Upper lobe of left lung (tissue), 6 donors: Measurements from ENCODE around the gene ARPC1B. TPM values are rescaled to one million over a fixed set of nuclear protein-coding genes. Genes with fewer than 3 reads are reported as not detected.
A peak's percentile ranks its signal among the peaks of the same experiment; 100 is the strongest.
"Not testable (repeated sequence)": the region's sequence is repeated elsewhere in the genome, so short reads cannot be mapped to it uniquely, and the experiment has no call there.

Experiments used
- ATAC-seq, 2 donors: fragments of 200-7000 bp; cut with Tn5 transposase; one replicate each; pipeline ENCODE4 v1.9.1; 2022; ENCODE audit warnings: mild to moderate bottlenecking in 2 of 2, moderate library complexity in 2 of 2; ENCODE audit not compliant: low FRiP score in 2 of 2
- DNase-seq, 2 donors: peaks; one replicate each; pipeline ENCODE4 v3.0.0-alpha.2; 2019 to 2020
- H3K27ac ChIP-seq, 4 donors: fragments of 200-600 bp; sonication (generic); one replicate each; pipeline ENCODE4 v1.5.1; 2016 to 2019
- H3K27me3 ChIP-seq, 4 donors: fragments of 200-600 bp; sonication (generic); one replicate each; pipeline ENCODE4 v1.5.1; 2017 to 2019
- H3K36me3 ChIP-seq, 4 donors: fragments of 200-600 bp; sonication (generic); one replicate each; pipeline ENCODE4 v1.5.1; 2016 to 2019
- H3K4me1 ChIP-seq, 4 donors: fragments of 200-600 bp; sonication (generic); one replicate each; pipeline ENCODE4 v1.5.1; 2018 to 2019
- H3K4me3 ChIP-seq, 4 donors: fragments of 200-600 bp; sonication (generic); one replicate each; pipeline ENCODE4 v1.5.1; 2017 to 2019; ENCODE audit warnings: mild to moderate bottlenecking in 2 of 4, moderate library complexity in 1 of 4
- H3K9me3 ChIP-seq, 4 donors: fragments of 200-600 bp; sonication (generic); one replicate each; pipeline ENCODE4 v1.5.1; 2018 to 2019
- CTCF ChIP-seq, 6 experiments: fragments of 450-650 bp in 4 of 6; fragments of 200-600 bp in 2 of 6; sonication (generic) in 2 of 6; IDR thresholded peaks; one replicate each; pipeline ENCODE4 v1.5.1; 2016 to 2019; ENCODE audit warnings: antibody characterized with exemption in 6 of 6
- EP300 ChIP-seq, 4 donors: sonication (generic); formaldehyde crosslinking; IDR thresholded peaks; one replicate each; pipeline ENCODE4 v1.5.1; 2017; ENCODE audit warnings: antibody characterized with exemption in 4 of 4, control low read depth in 2 of 4
- POLR2A ChIP-seq, 4 donors: fragments of 450-650 bp; IDR thresholded peaks; one replicate each; pipeline ENCODE4 v1.5.1; 2016 to 2017; ENCODE audit warnings: antibody characterized with exemption in 4 of 4, mild to moderate bottlenecking in 2 of 4
- POLR2AphosphoS5 ChIP-seq, 2 donors: sonication (generic); formaldehyde crosslinking; IDR thresholded peaks; one replicate each; pipeline ENCODE4 v1.5.1; 2017; ENCODE audit warnings: antibody characterized with exemption in 2 of 2
- WGBS, 2 donors: methylation state at CpG; one replicate each; pipeline ENCODE4 v1.1.5; 2017 to 2018; 5-methylcytosine and 5-hydroxymethylcytosine counted together
- total RNA-seq, 6 donors: library from RNA; depleted of rRNA in 4 of 6; stranded (reverse); fragments of >200 nt in 4 of 6; gene quantifications; one replicate each; pipeline versions ENCODE4 v1.1.0 to v1.2.1, GENCODE V29; 2016 to 2021
- donor health status: DM: no; HTN: no; CAD: no; lungs with moderate emphysema.
- donor health status: DM: no; HTN: yes; CAD: no; lungs with severe emphysema.

The ARPC1B gene
- total RNA-seq, 6 donors from 2014 or later = 186 to 387 (median 304) TPM

GRCh38 chr7:99415513-99416127, 41.1 kb downstream of the ARPC1B start:
- not testable (repeated sequence) for ATAC-seq, H3K9me3 ChIP-seq, H3K27ac ChIP-seq, H3K27me3 ChIP-seq, H3K4me3 ChIP-seq, H3K4me1 ChIP-seq
- WGBS, 2 donors = 69 to 76% methylated on average over 15 to 17 of the region's 17 CpGs
- peak; percentile 14 to 61 (median 50) for TF ChIP-seq CTCF (IDR thresholded peaks at IDR 0.05)
- peak in 1 of 2 donors; percentile 55 for DNase-seq
- peaks cover 61 to 99% (median 89%) of the 10 kb centered on the region in 4 donors for H3K36me3 ChIP-seq

- Histone ChIP-seq H3K27me3 (no peaks in the 10 kb centered on the region), H3K4me1 (no peaks in the 10 kb centered on the region), H3K9me3 (no peaks in the 10 kb centered on the region), H3K36me3 (peaks cover 52 to 88% (median 76%) of the 10 kb centered on the region in 4 donors), H3K27ac (no peak overlapping the region), H3K4me3 (no peak overlapping the region)
- DNase-seq (no peak), ATAC-seq (no peak)
- no peak for TF ChIP-seq CTCF (IDR thresholded peaks at IDR 0.05)
- no peak for TF ChIP-seq POLR2A (IDR thresholded peaks at IDR 0.05)
- no peak for TF ChIP-seq EP300 (IDR thresholded peaks at IDR 0.05)
- no peak for TF ChIP-seq POLR2AphosphoS5 (IDR thresholded peaks at IDR 0.05)
- 90 to 94% methylated on average over 2 to 9 of the region's 9 CpGs for whole genome bisulfite sequencing, 2 donors
These were observed 43.7 kb downstream of the ARPC1B start for GRCh38 chr7:99418260-99418659.

GRCh38 chr7:99419323-99420021, 44.9 kb downstream of the ARPC1B start:
- Histone ChIP-seq H3K4me1 (no peaks in the 10 kb centered on the region), H3K4me3 (no peak overlapping the region), H3K27ac (no peak overlapping the region), H3K36me3 (peaks cover 43 to 91% (median 75%) of the 10 kb centered on the region in 4 donors), H3K27me3 (no peaks in the 10 kb centered on the region), H3K9me3 (no peaks in the 10 kb centered on the region)
- TF ChIP-seq EP300 (IDR thresholded peaks at IDR 0.05) (no peak), POLR2A (IDR thresholded peaks at IDR 0.05) (no peak), CTCF (IDR thresholded peaks at IDR 0.05) (no peak), POLR2AphosphoS5 (IDR thresholded peaks at IDR 0.05) (no peak)
- WGBS, 2 donors = 89 to 93% methylated on average over 24 to 26 of the region's 29 CpGs
- peak in 1 of 2 donors; percentile 42 for ATAC-seq
- DNase-seq = peak in 1 of 2 donors; percentile 74

GRCh38 chr7:99420213-99420612, 45.7 kb downstream of the ARPC1B start:
- Histone ChIP-seq H3K9me3 (no peaks in the 10 kb centered on the region), H3K4me3 (no peak overlapping the region), H3K4me1 (no peaks in the 10 kb centered on the region), H3K27me3 (no peaks in the 10 kb centered on the region), H3K27ac (no peak overlapping the region), H3K36me3 (peaks cover 41 to 91% (median 77%) of the 10 kb centered on the region in 4 donors)
- TF ChIP-seq POLR2A (IDR thresholded peaks at IDR 0.05) = no peak
- no peak for TF ChIP-seq EP300 (IDR thresholded peaks at IDR 0.05)
- TF ChIP-seq POLR2AphosphoS5 (IDR thresholded peaks at IDR 0.05) = no peak
- no peak for TF ChIP-seq CTCF (IDR thresholded peaks at IDR 0.05)
- DNase-seq (no peak), ATAC-seq (no peak)
- WGBS, 2 donors = 94 to 97% methylated on average over 4 to 5 of the region's 5 CpGs
